ENCODE data around the gene NACC1.

Gene NACC1

DNA sequence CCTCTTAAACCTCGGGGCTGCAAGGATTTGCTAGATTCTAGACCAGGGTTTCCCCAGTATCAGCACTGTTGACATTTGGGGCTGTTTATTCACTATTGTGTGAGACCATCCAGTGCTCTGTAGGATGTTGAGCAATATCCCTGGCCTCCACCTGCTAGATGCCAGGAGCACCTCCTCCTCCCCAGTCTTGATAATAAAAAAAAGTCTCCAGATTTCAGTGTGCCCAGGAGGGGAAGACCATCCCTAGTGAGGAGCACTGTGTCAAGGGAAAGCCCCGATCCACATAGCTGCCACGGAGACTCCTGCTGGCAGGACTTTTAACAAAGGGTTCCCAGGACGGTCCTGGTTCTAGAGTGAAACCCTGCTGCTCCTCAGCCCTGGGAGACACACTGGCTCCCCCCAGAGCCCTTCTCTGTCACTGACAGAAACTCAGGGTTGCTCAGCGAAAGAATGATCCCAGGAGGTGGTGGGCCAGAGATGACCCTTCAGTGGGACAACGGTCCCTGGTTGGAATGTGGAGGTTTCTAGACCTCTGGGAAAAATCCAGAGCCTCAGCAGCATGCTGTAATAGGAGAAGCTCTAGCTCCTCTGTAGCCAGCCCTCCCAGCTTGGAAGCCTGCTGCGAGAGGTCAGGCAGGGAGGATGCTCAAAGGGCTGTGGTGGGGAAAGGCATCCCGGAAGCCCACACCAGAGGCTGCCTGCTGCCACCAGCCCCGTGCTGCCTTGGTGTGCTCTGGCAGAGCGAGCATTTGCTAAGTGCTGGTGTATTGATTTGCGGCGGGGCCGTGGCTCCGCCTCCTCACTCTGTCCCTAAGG, 35.7 kb upstream of the NACC1 start:
- Histone ChIP-seq H3K36me3 (ENCODE audit: insufficient read depth, low read length) (no peaks in the 10 kb centered on the region), H3K4me2 (ENCODE audit: insufficient read depth, low read length) (no peak overlapping the region), H3K9me3 (ENCODE audit: insufficient read depth, low read length, severe bottlenecking) (no peaks in the 10 kb centered on the region), H2AFZ (ENCODE audit: low read depth, low read length) (no peak overlapping the region), H3K4me1 (ENCODE audit: insufficient read depth, low read length) (no peaks in the 10 kb centered on the region), H4K20me1 (ENCODE audit: insufficient read depth, low read length) (no peaks in the 10 kb centered on the region), H3K9ac (ENCODE audit: low read depth, low read length) (no peak overlapping the region), H3K27ac (ENCODE audit: low read length) (no peak overlapping the region), H3K27me3 (ENCODE audit: insufficient read depth, low read length, poor library complexity) (no peaks in the 10 kb centered on the region), H3K79me2 (ENCODE audit: insufficient read depth, low read length) (no peaks in the 10 kb centered on the region), H3K4me3 (ENCODE audit: low read depth in 1 of 2, low read length in 2 of 2) (no peak overlapping the region)
- DNase-seq = no peak
- TF ChIP-seq, protein P1, sequence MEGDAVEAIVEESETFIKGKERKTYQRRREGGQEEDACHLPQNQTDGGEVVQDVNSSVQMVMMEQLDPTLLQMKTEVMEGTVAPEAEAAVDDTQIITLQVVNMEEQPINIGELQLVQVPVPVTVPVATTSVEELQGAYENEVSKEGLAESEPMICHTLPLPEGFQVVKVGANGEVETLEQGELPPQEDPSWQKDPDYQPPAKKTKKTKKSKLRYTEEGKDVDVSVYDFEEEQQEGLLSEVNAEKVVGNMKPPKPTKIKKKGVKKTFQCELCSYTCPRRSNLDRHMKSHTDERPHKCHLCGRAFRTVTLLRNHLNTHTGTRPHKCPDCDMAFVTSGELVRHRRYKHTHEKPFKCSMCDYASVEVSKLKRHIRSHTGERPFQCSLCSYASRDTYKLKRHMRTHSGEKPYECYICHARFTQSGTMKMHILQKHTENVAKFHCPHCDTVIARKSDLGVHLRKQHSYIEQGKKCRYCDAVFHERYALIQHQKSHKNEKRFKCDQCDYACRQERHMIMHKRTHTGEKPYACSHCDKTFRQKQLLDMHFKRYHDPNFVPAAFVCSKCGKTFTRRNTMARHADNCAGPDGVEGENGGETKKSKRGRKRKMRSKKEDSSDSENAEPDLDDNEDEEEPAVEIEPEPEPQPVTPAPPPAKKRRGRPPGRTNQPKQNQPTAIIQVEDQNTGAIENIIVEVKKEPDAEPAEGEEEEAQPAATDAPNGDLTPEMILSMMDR (IDR thresholded peaks at IDR 0.05; ENCODE audit: borderline replicate concordance, extremely low read depth, low read length, poor library complexity, severe bottlenecking) = no peak
- no peak for TF ChIP-seq EZH2 (IDR thresholded peaks at IDR 0.05; ENCODE audit: borderline replicate concordance, low read depth, low read length, severe bottlenecking)
- ATAC-seq (ENCODE audit: insufficient read depth, low read depth) = no peak

DNA sequence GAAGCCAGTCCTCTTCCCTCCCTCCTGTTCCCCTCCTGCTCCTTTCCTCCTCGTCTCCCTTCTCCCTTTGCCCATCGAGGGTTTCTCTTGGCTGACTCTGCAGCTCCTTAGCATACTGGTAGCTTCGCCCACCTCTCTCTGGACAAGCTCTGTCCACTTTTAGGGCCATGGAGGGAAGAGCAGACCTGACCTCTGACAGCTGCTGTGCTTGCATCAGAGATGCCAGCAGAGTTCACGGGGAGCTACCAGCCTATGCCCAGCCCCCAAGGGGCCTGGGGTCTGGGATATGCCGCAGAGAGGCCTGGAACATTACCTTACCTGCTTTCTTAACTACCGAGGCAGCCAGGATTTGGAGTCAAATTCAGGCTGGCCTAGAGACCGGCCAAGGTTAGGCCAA, 35.1 kb upstream of the NACC1 start:
- Histone ChIP-seq H3K4me2 (ENCODE audit: insufficient read depth, low read length) (no peak overlapping the region), H3K9me3 (ENCODE audit: insufficient read depth, low read length, severe bottlenecking) (no peaks in the 10 kb centered on the region), H3K36me3 (ENCODE audit: insufficient read depth, low read length) (no peaks in the 10 kb centered on the region), H3K27ac (ENCODE audit: low read length) (no peak overlapping the region), H3K4me1 (ENCODE audit: insufficient read depth, low read length) (no peaks in the 10 kb centered on the region), H2AFZ (ENCODE audit: low read depth, low read length) (no peak overlapping the region), H3K9ac (ENCODE audit: low read depth, low read length) (no peak overlapping the region), H4K20me1 (ENCODE audit: insufficient read depth, low read length) (no peaks in the 10 kb centered on the region), H3K4me3 (ENCODE audit: low read depth in 1 of 2, low read length in 2 of 2) (no peak overlapping the region), H3K27me3 (ENCODE audit: insufficient read depth, low read length, poor library complexity) (no peaks in the 10 kb centered on the region), H3K79me2 (ENCODE audit: insufficient read depth, low read length) (no peaks in the 10 kb centered on the region)
- ATAC-seq (ENCODE audit: insufficient read depth, low read depth) = no peak
- TF ChIP-seq, protein P1 (IDR thresholded peaks at IDR 0.05; ENCODE audit: borderline replicate concordance, extremely low read depth, low read length, poor library complexity, severe bottlenecking) = no peak
- no peak for TF ChIP-seq EZH2 (IDR thresholded peaks at IDR 0.05; ENCODE audit: borderline replicate concordance, low read depth, low read length, severe bottlenecking)
- DNase-seq = no peak

GRCh38 chr19:13083627-13084026, 34.4 kb upstream of the NACC1 start:
- H2AFZ ChIP-seq (ENCODE audit: low read depth, low read length) = no peak overlapping the region
- no peaks in the 10 kb centered on the region for H3K36me3 ChIP-seq (ENCODE audit: insufficient read depth, low read length)
- no peak for DNase-seq
- no peaks in the 10 kb centered on the region for H3K4me1 ChIP-seq (ENCODE audit: insufficient read depth, low read length)
- TF ChIP-seq, protein P1 (IDR thresholded peaks at IDR 0.05; ENCODE audit: borderline replicate concordance, extremely low read depth, low read length, poor library complexity, severe bottlenecking) = no peak
- TF ChIP-seq EZH2 (IDR thresholded peaks at IDR 0.05; ENCODE audit: borderline replicate concordance, low read depth, low read length, severe bottlenecking) = no peak
- H3K4me3 ChIP-seq (ENCODE audit: low read depth in 1 of 2, low read length in 2 of 2) = no peak overlapping the region
- no peak overlapping the region for H3K4me2 ChIP-seq (ENCODE audit: insufficient read depth, low read length)
- H3K9ac ChIP-seq (ENCODE audit: low read depth, low read length) = no peak overlapping the region
- no peak overlapping the region for H3K27ac ChIP-seq (ENCODE audit: low read length)
- no peak for ATAC-seq (ENCODE audit: insufficient read depth, low read depth)
- no peaks in the 10 kb centered on the region for H3K9me3 ChIP-seq (ENCODE audit: insufficient read depth, low read length, severe bottlenecking)
- no peaks in the 10 kb centered on the region for H3K79me2 ChIP-seq (ENCODE audit: insufficient read depth, low read length)
- H3K27me3 ChIP-seq (ENCODE audit: insufficient read depth, low read length, poor library complexity) = no peaks in the 10 kb centered on the region
- no peaks in the 10 kb centered on the region for H4K20me1 ChIP-seq (ENCODE audit: insufficient read depth, low read length)

Measured in DND-41 (cell line).